Activated CD4-positive, alpha-beta T cell treated with anti-CD3 and anti-CD28 coated beads, Interleukin-2, amount 10 ng/mL, durations not matched to agents 7 days and 5 days (primary cell): Measurements from ENCODE around the gene ATP6V1E1. TPM values are rescaled to one million over a fixed set of nuclear protein-coding genes. Genes with fewer than 3 reads are reported as not detected.

Source experiments
- CTCF ChIA-PET: fragments of 350-600 bp; sonication (Branson Sonifier 250); formaldehyde crosslinking; loops from one replicate; lab custom pipeline; 2021; ENCODE audit warnings: antibody characterized with exemption; lab: Charles Lee
- POLR2A ChIA-PET: fragments of 350-600 bp; sonication (Branson Sonifier 250); formaldehyde crosslinking; loops from one replicate; lab custom pipeline; 2021; ENCODE audit warnings: antibody characterized with exemption; lab: Charles Lee
- DNase-seq: peaks from one replicate; pipeline ENCODE4 v3.0.0-alpha.2; 2020
- H3K27ac Mint-ChIP-seq: one replicate; pipeline ENCODE4 v1.8.0; 2021; ENCODE audit warnings: mild to moderate bottlenecking, moderate library complexity, mixed read lengths
- H3K27me3 Mint-ChIP-seq: one replicate; pipeline ENCODE4 v1.8.0; 2021; ENCODE audit warnings: mixed read lengths
- H3K36me3 Mint-ChIP-seq: one replicate; pipeline ENCODE4 v1.8.0; 2021; ENCODE audit warnings: low read depth, mixed read lengths
- H3K4me1 Mint-ChIP-seq: one replicate; pipeline ENCODE4 v1.8.0; 2021; ENCODE audit warnings: mixed read lengths
- H3K4me3 Mint-ChIP-seq: one replicate; pipeline ENCODE4 v1.8.0; 2021; ENCODE audit warnings: mild to moderate bottlenecking, moderate library complexity, mixed read lengths
- H3K9me3 Mint-ChIP-seq: one replicate; pipeline ENCODE4 v1.8.0; 2021; ENCODE audit warnings: mixed read lengths
- total RNA-seq, 2 experiments: library from RNA; stranded (reverse); gene quantifications; one replicate each; pipeline ENCODE4 v1.2.3, GENCODE V29; 2021

ATP6V1E1 gene
- total RNA-seq, 2 experiments from 2014 or later, result 89.9 to 98.4 TPM

GRCh38 chr22:17590586-17590985, 38.0 kb downstream of the ATP6V1E1 start:
- ChIA-PET CTCF (no interaction called here), POLR2A (no interaction called here)
- H3K4me3 Mint-ChIP-seq, result no peak overlapping the region
- H3K27ac Mint-ChIP-seq, result no peak overlapping the region
- H3K4me1 Mint-ChIP-seq, result no peaks in the 10 kb centered on the region
- peaks cover 29% of the 10 kb centered on the region for H3K36me3 Mint-ChIP-seq
- no peaks in the 10 kb centered on the region for H3K27me3 Mint-ChIP-seq
- no peaks in the 10 kb centered on the region for H3K9me3 Mint-ChIP-seq
- DNase-seq, result no peak

- ChIA-PET CTCF (no interaction called here), POLR2A (no interaction called here)
- H3K9me3 Mint-ChIP-seq, result no peaks in the 10 kb centered on the region
- no peak for DNase-seq
- H3K36me3 Mint-ChIP-seq, result peaks cover 29% of the 10 kb centered on the region
- H3K4me3 Mint-ChIP-seq, result no peak overlapping the region
- no peak overlapping the region for H3K27ac Mint-ChIP-seq
- no peaks in the 10 kb centered on the region for H3K4me1 Mint-ChIP-seq
- no peaks in the 10 kb centered on the region for H3K27me3 Mint-ChIP-seq
These were observed 38.7 kb downstream of the ATP6V1E1 start for GRCh38 chr22:17589810-17590375.

- CTCF ChIA-PET, result interaction anchor here (0.6 kb wide), 1 partner anchor 17 kb away, joined by 3 read pairs; no protein-coding TSS in a partner anchor
- H3K36me3 Mint-ChIP-seq, result peaks cover 21% of the 10 kb centered on the region
- H3K4me1 Mint-ChIP-seq, result no peaks in the 10 kb centered on the region
- no peak for DNase-seq
- H3K27ac Mint-ChIP-seq, result no peak overlapping the region
- H3K9me3 Mint-ChIP-seq, result no peaks in the 10 kb centered on the region
- H3K27me3 Mint-ChIP-seq, result no peaks in the 10 kb centered on the region
- POLR2A ChIA-PET, result no interaction called here
- no peak overlapping the region for H3K4me3 Mint-ChIP-seq
These were observed 39.9 kb downstream of the ATP6V1E1 start for GRCh38 chr22:17588606-17589005.

- Mint-ChIP-seq H3K4me1 (no peaks in the 10 kb centered on the region), H3K36me3 (peaks cover 15% of the 10 kb centered on the region), H3K9me3 (no peaks in the 10 kb centered on the region), H3K27me3 (no peaks in the 10 kb centered on the region), H3K4me3 (no peak overlapping the region), H3K27ac (no peak overlapping the region)
- CTCF ChIA-PET, result interaction anchor here (0.8 to 1.0 kb wide), 2 partner anchors 10 to 16 kb away, joined by 3 to 5 read pairs; no protein-coding TSS in a partner anchor
- POLR2A ChIA-PET, result no interaction called here
- no peak for DNase-seq
These were observed 40.9 kb downstream of the ATP6V1E1 start for GRCh38 chr22:17587629-17588028.

GRCh38 chr22:17586831-17587440, 41.6 kb downstream of the ATP6V1E1 start:
- Mint-ChIP-seq H3K4me1 (no peaks in the 10 kb centered on the region), H3K9me3 (no peaks in the 10 kb centered on the region), H3K36me3 (peaks cover 9% of the 10 kb centered on the region), H3K27me3 (no peaks in the 10 kb centered on the region), H3K27ac (no peak overlapping the region), H3K4me3 (no peak overlapping the region)
- DNase-seq, result no peak
- ChIA-PET CTCF (interaction anchor here (0.8 kb wide), 1 partner anchor 17 kb away, joined by 5 read pairs; no protein-coding TSS in a partner anchor), POLR2A (no interaction called here)

GRCh38 chr22:17583151-17583550, 45.4 kb downstream of the ATP6V1E1 start:
- Mint-ChIP-seq H3K9me3 (no peaks in the 10 kb centered on the region), H3K36me3 (no peaks in the 10 kb centered on the region), H3K4me1 (no peaks in the 10 kb centered on the region), H3K4me3 (no peak overlapping the region), H3K27me3 (no peaks in the 10 kb centered on the region), H3K27ac (no peak overlapping the region)
- POLR2A ChIA-PET, result interaction anchor here (0.5 kb wide), 1 partner anchor 27 kb away, joined by 3 read pairs; no protein-coding TSS in a partner anchor
- CTCF ChIA-PET, result interaction anchor here (1.3 kb wide), 1 partner anchor 18 kb away, joined by 3 read pairs; no protein-coding TSS in a partner anchor
- DNase-seq, result no peak

- POLR2A ChIA-PET, result no interaction called here
- DNase-seq, result no peak
- no peaks in the 10 kb centered on the region for H3K36me3 Mint-ChIP-seq
- H3K9me3 Mint-ChIP-seq, result no peaks in the 10 kb centered on the region
- CTCF ChIA-PET, result no interaction called here
- H3K27ac Mint-ChIP-seq, result no peak overlapping the region
- H3K4me3 Mint-ChIP-seq, result no peak overlapping the region
- no peaks in the 10 kb centered on the region for H3K27me3 Mint-ChIP-seq
- no peaks in the 10 kb centered on the region for H3K4me1 Mint-ChIP-seq
These were observed 46.9 kb downstream of the ATP6V1E1 start for GRCh38 chr22:17581631-17582030.

- Mint-ChIP-seq H3K9me3 (no peaks in the 10 kb centered on the region), H3K36me3 (no peaks in the 10 kb centered on the region), H3K27ac (no peak overlapping the region), H3K4me1 (no peaks in the 10 kb centered on the region), H3K27me3 (no peaks in the 10 kb centered on the region), H3K4me3 (no peak overlapping the region)
- POLR2A ChIA-PET, result no interaction called here
- CTCF ChIA-PET, result interaction anchor here (1.0 kb wide), 1 partner anchor 15 kb away, joined by 3 read pairs; no protein-coding TSS in a partner anchor
- no peak for DNase-seq
These were observed 47.5 kb downstream of the ATP6V1E1 start for GRCh38 chr22:17581056-17581455.

GRCh38 chr22:17580441-17581031, 48.0 kb downstream of the ATP6V1E1 start:
- ChIA-PET POLR2A (no interaction called here), CTCF (interaction anchor here (1.0 kb wide), 1 partner anchor 15 kb away, joined by 3 read pairs; no protein-coding TSS in a partner anchor)
- Mint-ChIP-seq H3K4me3 (no peak overlapping the region), H3K36me3 (no peaks in the 10 kb centered on the region), H3K4me1 (no peaks in the 10 kb centered on the region), H3K27ac (no peak overlapping the region), H3K9me3 (no peaks in the 10 kb centered on the region), H3K27me3 (no peaks in the 10 kb centered on the region)
- DNase-seq, result no peak

GRCh38 chr22:17579535-17579981, 49.0 kb downstream of the ATP6V1E1 start:
- ChIA-PET POLR2A (no interaction called here), CTCF (no interaction called here)
- H3K27ac Mint-ChIP-seq, result no peak overlapping the region
- H3K4me3 Mint-ChIP-seq, result no peak overlapping the region
- no peaks in the 10 kb centered on the region for H3K4me1 Mint-ChIP-seq
- no peak for DNase-seq
- no peaks in the 10 kb centered on the region for H3K36me3 Mint-ChIP-seq
- no peaks in the 10 kb centered on the region for H3K9me3 Mint-ChIP-seq
- H3K27me3 Mint-ChIP-seq, result no peaks in the 10 kb centered on the region

- H3K4me1 Mint-ChIP-seq, result no peaks in the 10 kb centered on the region
- CTCF ChIA-PET, result no interaction called here
- no peaks in the 10 kb centered on the region for H3K36me3 Mint-ChIP-seq
- no peak overlapping the region for H3K27ac Mint-ChIP-seq
- DNase-seq, result no peak
- no peaks in the 10 kb centered on the region for H3K27me3 Mint-ChIP-seq
- H3K4me3 Mint-ChIP-seq, result no peak overlapping the region
- no peaks in the 10 kb centered on the region for H3K9me3 Mint-ChIP-seq
- POLR2A ChIA-PET, result no interaction called here
These were observed 50.3 kb downstream of the ATP6V1E1 start for GRCh38 chr22:17578136-17578754.

- H3K4me3 Mint-ChIP-seq, result no peak overlapping the region
- no peaks in the 10 kb centered on the region for H3K36me3 Mint-ChIP-seq
- H3K27me3 Mint-ChIP-seq, result no peaks in the 10 kb centered on the region
- H3K9me3 Mint-ChIP-seq, result no peaks in the 10 kb centered on the region
- no peak overlapping the region for H3K27ac Mint-ChIP-seq
- no peaks in the 10 kb centered on the region for H3K4me1 Mint-ChIP-seq
- DNase-seq, result no peak
- ChIA-PET POLR2A (no interaction called here), CTCF (interaction anchor here (0.6 kb wide), 2 partner anchors 95 to 526 kb away, joined by 3 read pairs; no protein-coding TSS in a partner anchor)
These were observed 52.1 kb downstream of the ATP6V1E1 start for GRCh38 chr22:17576470-17576869.

GRCh38 chr22:17575681-17576080, 52.9 kb downstream of the ATP6V1E1 start:
- CTCF ChIA-PET, result interaction anchor here (0.6 kb wide), 1 partner anchor 65 kb away, joined by 3 read pairs; no protein-coding TSS in a partner anchor

More at GRCh38 chr22:17575681-17576080, 52.9 kb downstream of the ATP6V1E1 start:
- Mint-ChIP-seq H3K4me1 (no peaks in the 10 kb centered on the region), H3K9me3 (no peaks in the 10 kb centered on the region), H3K36me3 (no peaks in the 10 kb centered on the region), H3K4me3 (no peak overlapping the region), H3K27ac (no peak overlapping the region), H3K27me3 (no peaks in the 10 kb centered on the region)
- no peak for DNase-seq
- POLR2A ChIA-PET, result no interaction called here
